H9 (cell line): ENCODE measurements around the gene KLRC3. TPM values are rescaled to one million over a fixed set of nuclear protein-coding genes. Genes with fewer than 3 reads are reported as not detected.
"Not testable (repeated sequence)": the region's sequence is repeated elsewhere in the genome, so short reads cannot be mapped to it uniquely, and the experiment has no call there.

ENCODE experiments used
- DNase-seq: peaks from one replicate; pipeline ENCODE4 v3.0.0-alpha.2; 2017
- H2AFZ ChIP-seq: one replicate; pipeline ENCODE4 v1.6.1; 2013; ENCODE audit warnings: mild to moderate bottlenecking, low read length, control low read depth, moderate library complexity
- H2AK5ac ChIP-seq: 2 replicates; pipeline ENCODE4 v1.6.1; 2013; ENCODE audit warnings: low read length, control low read depth, mixed read lengths; ENCODE audit not compliant: insufficient read length
- H2BK120ac ChIP-seq: one replicate; pipeline ENCODE4 v1.6.1; 2013; ENCODE audit warnings: low read depth, mild to moderate bottlenecking, low read length, control low read depth, inconsistent platforms; ENCODE audit not compliant: poor library complexity, severe bottlenecking
- H2BK12ac ChIP-seq: 2 replicates; pipeline ENCODE4 v1.6.1; 2013; ENCODE audit warnings: low read length, control low read depth, mixed read lengths, low read depth; ENCODE audit not compliant: insufficient read length
- H2BK15ac ChIP-seq: 2 replicates; pipeline ENCODE4 v1.6.1; 2013; ENCODE audit warnings: low read depth, low read length, control low read depth
- H2BK20ac ChIP-seq: one replicate; pipeline ENCODE4 v1.6.1; 2013; ENCODE audit warnings: low read depth, mild to moderate bottlenecking, low read length, control low read depth, inconsistent platforms; ENCODE audit not compliant: poor library complexity, severe bottlenecking
- H2BK5ac ChIP-seq: 2 replicates; pipeline ENCODE4 v1.6.1; 2013; ENCODE audit warnings: low read length, control low read depth, mixed read lengths; ENCODE audit not compliant: insufficient read length
- H3K14ac ChIP-seq: 2 replicates; pipeline ENCODE4 v1.6.1; 2013; ENCODE audit warnings: low read length, control low read depth; ENCODE audit not compliant: insufficient read depth
- H3K18ac ChIP-seq: 2 replicates; pipeline ENCODE4 v1.6.1; 2013; ENCODE audit warnings: low read depth, mild to moderate bottlenecking, mixed read lengths, low read length, control low read depth; ENCODE audit not compliant: insufficient read length
- H3K23ac ChIP-seq: 2 replicates; pipeline ENCODE4 v1.6.1; 2013; ENCODE audit warnings: low read length, control low read depth, mixed read lengths, low read depth; ENCODE audit not compliant: insufficient read length
- H3K23me2 ChIP-seq: 2 replicates; pipeline ENCODE4 v1.6.1; 2013; ENCODE audit warnings: low read depth, mild to moderate bottlenecking, mixed read lengths, low read length, control low read depth; ENCODE audit not compliant: insufficient read length, poor library complexity, severe bottlenecking
- H3K27ac ChIP-seq: 2 replicates; pipeline ENCODE4 v1.5.1; 2013; ENCODE audit warnings: low read length, control low read depth, mixed read lengths, low read depth; ENCODE audit not compliant: insufficient read length
- H3K27me3 ChIP-seq: 2 replicates; pipeline ENCODE4 v1.6.1; 2013; ENCODE audit warnings: low read length, control low read depth, inconsistent platforms; ENCODE audit not compliant: insufficient read depth
- H3K4ac ChIP-seq: 2 replicates; pipeline ENCODE4 v1.6.1; 2013; ENCODE audit warnings: low read depth, mild to moderate bottlenecking, control low read depth, inconsistent platforms, low read length, moderate library complexity
- H3K4me1 ChIP-seq: 2 replicates; pipeline ENCODE4 v1.6.1; 2013; ENCODE audit warnings: low read length, control low read depth, inconsistent platforms; ENCODE audit not compliant: insufficient read depth
- H3K4me2 ChIP-seq: 2 replicates; pipeline ENCODE4 v1.6.1; 2013; ENCODE audit warnings: low read length, control low read depth, mixed read lengths; ENCODE audit not compliant: insufficient read length, insufficient read depth
- H3K56ac ChIP-seq: 2 replicates; pipeline ENCODE4 v1.6.1; 2013; ENCODE audit warnings: low read depth, mild to moderate bottlenecking, mixed read lengths, low read length, control low read depth; ENCODE audit not compliant: insufficient read length
- H3K79me1 ChIP-seq: 2 replicates; pipeline ENCODE4 v1.6.1; 2013; ENCODE audit warnings: low read depth, mild to moderate bottlenecking, moderate library complexity, low read length, control low read depth, inconsistent platforms; ENCODE audit not compliant: insufficient read depth, poor library complexity, severe bottlenecking
- H3K79me2 ChIP-seq: 2 replicates; pipeline ENCODE4 v1.6.1; 2013; ENCODE audit warnings: low read length, control low read depth, inconsistent platforms; ENCODE audit not compliant: insufficient read depth
- H3K9ac ChIP-seq: 2 replicates; pipeline ENCODE4 v1.6.1; 2013; ENCODE audit warnings: low read length, control low read depth, mixed read lengths; ENCODE audit not compliant: insufficient read length; ENCODE audit errors: extremely low read depth
- H3K9me3 ChIP-seq: one replicate; pipeline ENCODE4 v1.6.1; 2013; ENCODE audit warnings: low read depth, low read length, inconsistent platforms; ENCODE audit not compliant: control insufficient read depth
- H3T11ph ChIP-seq: one replicate; pipeline ENCODE4 v1.6.1; 2013; ENCODE audit warnings: mild to moderate bottlenecking, low read length, control low read depth, inconsistent platforms
- H4K20me1 ChIP-seq: one replicate; pipeline ENCODE4 v1.6.1; 2013; ENCODE audit not compliant: control insufficient read depth, insufficient read length, insufficient read depth
- H4K5ac ChIP-seq: 2 replicates; pipeline ENCODE4 v1.6.1; 2013; ENCODE audit warnings: low read depth, mild to moderate bottlenecking, mixed read lengths, low read length, control low read depth; ENCODE audit not compliant: insufficient read length
- H4K8ac ChIP-seq: replicated peaks from 2 replicates; pipeline ENCODE4 v1.6.1; 2013; ENCODE audit warnings: low read length, control low read depth, mixed read lengths, low read depth; ENCODE audit not compliant: insufficient read length
- H4K91ac ChIP-seq: 2 replicates; pipeline ENCODE4 v1.6.1; 2013; ENCODE audit warnings: low read depth, mild to moderate bottlenecking, moderate library complexity, mixed read lengths, low read length, control low read depth; ENCODE audit not compliant: insufficient read length
- H3K27ac Mint-ChIP-seq, 3 experiments: 2 replicates in 2 of 3; 3 replicates in 1 of 3; pipeline ENCODE4 v1.8.0; 2020 to 2021; ENCODE audit warnings: mixed read lengths in 3 of 3, mild to moderate bottlenecking in 1 of 3, moderate library complexity in 1 of 3
- H3K27me3 Mint-ChIP-seq: 2 replicates; pipeline ENCODE4 v1.8.0; 2021; ENCODE audit warnings: low read depth, mild to moderate bottlenecking, moderate library complexity, mixed read lengths
- H3K36me3 Mint-ChIP-seq, 3 experiments: 2 replicates in 2 of 3; 3 replicates in 1 of 3; pipeline ENCODE4 v1.8.0; 2020 to 2021; ENCODE audit warnings: low read depth in 3 of 3, mixed read lengths in 3 of 3; ENCODE audit not compliant: insufficient read depth in 1 of 3
- H3K4me1 Mint-ChIP-seq, 2 experiments: 2 replicates each; pipeline ENCODE4 v1.8.0; 2020; ENCODE audit warnings: mixed read lengths in 2 of 2
- H3K4me3 Mint-ChIP-seq, 2 experiments: 2 replicates in 1 of 2; 3 replicates in 1 of 2; pipeline ENCODE4 v1.8.0; 2020 to 2021; ENCODE audit warnings: mild to moderate bottlenecking in 2 of 2, mixed read lengths in 2 of 2, moderate library complexity in 1 of 2
- H3K9me3 Mint-ChIP-seq, 2 experiments: 2 replicates in 1 of 2; 3 replicates in 1 of 2; pipeline ENCODE4 v1.8.0; 2020; ENCODE audit warnings: mild to moderate bottlenecking in 2 of 2, mixed read lengths in 2 of 2, moderate library complexity in 1 of 2
- WGBS: extraction: QIAGEN DNeasy Blood & Tissue Kit; methylation state at CpG from one replicate; pipeline ENCODE4 v1.1.7; 2013; ENCODE audit warnings: missing lambda C conversion rate, low lambda C conversion rate, mixed read lengths; ENCODE audit not compliant: insufficient read length; ENCODE audit errors: extremely low coverage; 5-methylcytosine and 5-hydroxymethylcytosine counted together
- total RNA-seq: library from RNA; stranded (reverse); gene quantifications from 2 replicates; pipeline ENCODE4 v1.2.1, GENCODE V29; 2021
- TF ChIP-seq, protein P1 (sequence below): fragments of 200-600 bp; sonication (generic); conservative IDR thresholded peaks from 3 replicates; pipeline ENCODE4 v1.8.0; 2021; ENCODE audit warnings: antibody characterized with exemption, mild to moderate bottlenecking

The KLRC3 gene
- total RNA-seq, 1 experiment from 2014 or later = not detected

- Histone ChIP-seq H2AK5ac (no peak overlapping the region), H3K23ac (no peak overlapping the region), H2BK12ac (no peak overlapping the region), H3K4me1 (peaks cover 5% of the 10 kb centered on the region; the same call in 1 of the 2 replicates), H4K20me1 (no peaks in the 10 kb centered on the region), H3K4me2 (no peak overlapping the region), H3K79me1 (no peaks in the 10 kb centered on the region), H3K27ac (no peak overlapping the region), H3K18ac (no peak overlapping the region), H3K14ac (no peak overlapping the region), H2BK15ac (no peak overlapping the region), H2BK120ac (no peak overlapping the region), H4K91ac (no peak overlapping the region), H3K56ac (no peak overlapping the region), H2BK5ac (no peak overlapping the region), H3K9ac (no peak overlapping the region), H3K4ac (no peak overlapping the region), H3K79me2 (no peaks in the 10 kb centered on the region), H2AFZ (no peak overlapping the region), H4K5ac (no peak overlapping the region), H4K8ac (no peak overlapping the region), H3K23me2 (no peaks in the 10 kb centered on the region), H3K27me3 (no peaks in the 10 kb centered on the region), H3K9me3 (no peaks in the 10 kb centered on the region), H2BK20ac (no peak overlapping the region), H3T11ph (no peak overlapping the region)
- Mint-ChIP-seq H3K9me3 (peaks cover 4 to 7% of the 10 kb centered on the region in 2 experiments; a peak in 3 of 5 replicates), H3K27ac (no peak overlapping the region; a peak in 1 of 7 replicates), H3K36me3 (peaks cover 0 to 6% (median 5%) of the 10 kb centered on the region in 3 experiments; a peak in 4 of 7 replicates), H3K27me3 (no peaks in the 10 kb centered on the region), H3K4me1 (peaks cover 35 to 40% of the 10 kb centered on the region in 2 experiments), H3K4me3 (no peak overlapping the region)
- TF ChIP-seq, protein P1, sequence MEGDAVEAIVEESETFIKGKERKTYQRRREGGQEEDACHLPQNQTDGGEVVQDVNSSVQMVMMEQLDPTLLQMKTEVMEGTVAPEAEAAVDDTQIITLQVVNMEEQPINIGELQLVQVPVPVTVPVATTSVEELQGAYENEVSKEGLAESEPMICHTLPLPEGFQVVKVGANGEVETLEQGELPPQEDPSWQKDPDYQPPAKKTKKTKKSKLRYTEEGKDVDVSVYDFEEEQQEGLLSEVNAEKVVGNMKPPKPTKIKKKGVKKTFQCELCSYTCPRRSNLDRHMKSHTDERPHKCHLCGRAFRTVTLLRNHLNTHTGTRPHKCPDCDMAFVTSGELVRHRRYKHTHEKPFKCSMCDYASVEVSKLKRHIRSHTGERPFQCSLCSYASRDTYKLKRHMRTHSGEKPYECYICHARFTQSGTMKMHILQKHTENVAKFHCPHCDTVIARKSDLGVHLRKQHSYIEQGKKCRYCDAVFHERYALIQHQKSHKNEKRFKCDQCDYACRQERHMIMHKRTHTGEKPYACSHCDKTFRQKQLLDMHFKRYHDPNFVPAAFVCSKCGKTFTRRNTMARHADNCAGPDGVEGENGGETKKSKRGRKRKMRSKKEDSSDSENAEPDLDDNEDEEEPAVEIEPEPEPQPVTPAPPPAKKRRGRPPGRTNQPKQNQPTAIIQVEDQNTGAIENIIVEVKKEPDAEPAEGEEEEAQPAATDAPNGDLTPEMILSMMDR = no peak
- no CpG with 5 or more reads among the region's 1 CpG for WGBS
- no peak for DNase-seq
These were observed 47.8 kb downstream of the KLRC3 start for GRCh38 chr12:10372559-10372958.

- H3K4me1 ChIP-seq, H3K9me3 Mint-ChIP-seq, DNase-seq, H2BK20ac ChIP-seq, H2BK15ac ChIP-seq, H2AK5ac ChIP-seq, H2AFZ ChIP-seq, H3K79me1 ChIP-seq, H2BK5ac ChIP-seq, H4K5ac ChIP-seq, H3T11ph ChIP-seq, H3K18ac ChIP-seq, H3K14ac ChIP-seq, H3K23ac ChIP-seq, H4K8ac ChIP-seq, H3K23me2 ChIP-seq, H4K20me1 ChIP-seq, H3K56ac ChIP-seq, H3K27me3 Mint-ChIP-seq, H3K9ac ChIP-seq, H4K91ac ChIP-seq, H3K4me2 ChIP-seq, H3K36me3 Mint-ChIP-seq, H2BK120ac ChIP-seq, H3K4me3 Mint-ChIP-seq, H3K27me3 ChIP-seq, H2BK12ac ChIP-seq, H3K79me2 ChIP-seq, H3K27ac ChIP-seq, H3K9me3 ChIP-seq, H3K4ac ChIP-seq: not testable (repeated sequence)
- no CpG with 5 or more reads among the region's 6 CpGs for WGBS
- Mint-ChIP-seq H3K4me1 (peaks cover 35 to 40% of the 10 kb centered on the region in 2 experiments), H3K27ac (peak overlapping the region in 1 of 3 experiments; percentile 73; a peak in 1 of 7 replicates)
These were observed 48.4 kb downstream of the KLRC3 start for GRCh38 chr12:10371893-10372535.
